Measurements from ENCODE around the gene RFX4.

The RFX4 gene

GRCh38 chr12:106646472-106646871, 63.7 kb downstream of the RFX4 start:
- DNase-seq (ENCODE audit: low spot score), result no peak

GRCh38 chr12:106647793-106648514, 65.2 kb downstream of the RFX4 start:
- no peak for DNase-seq (ENCODE audit: low spot score)

- no peak for DNase-seq (ENCODE audit: low spot score)
Measured at GRCh38 chr12:106648736-106649135, 65.9 kb downstream of the RFX4 start.

DNA sequence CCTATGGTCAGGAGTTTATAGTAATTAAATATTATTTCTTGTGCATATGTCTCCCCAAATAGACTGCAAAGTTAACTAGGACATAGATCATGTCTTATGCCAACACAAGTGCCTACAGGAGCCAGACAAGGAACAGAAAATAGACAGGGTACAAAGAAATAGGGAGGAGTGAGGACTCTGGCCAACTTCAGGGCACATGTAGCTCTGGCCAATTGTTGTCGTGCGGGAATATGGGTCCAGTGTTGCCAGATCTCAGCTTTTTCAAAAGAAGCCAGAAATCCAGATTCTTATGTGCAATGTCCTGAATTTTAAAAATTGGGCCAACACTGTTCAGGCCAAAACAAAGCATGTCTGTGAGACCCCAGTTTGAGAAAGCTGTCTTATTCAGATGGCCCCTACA, 68.7 kb downstream of the RFX4 start:
- DNase-seq (ENCODE audit: low spot score), result no peak

DNA sequence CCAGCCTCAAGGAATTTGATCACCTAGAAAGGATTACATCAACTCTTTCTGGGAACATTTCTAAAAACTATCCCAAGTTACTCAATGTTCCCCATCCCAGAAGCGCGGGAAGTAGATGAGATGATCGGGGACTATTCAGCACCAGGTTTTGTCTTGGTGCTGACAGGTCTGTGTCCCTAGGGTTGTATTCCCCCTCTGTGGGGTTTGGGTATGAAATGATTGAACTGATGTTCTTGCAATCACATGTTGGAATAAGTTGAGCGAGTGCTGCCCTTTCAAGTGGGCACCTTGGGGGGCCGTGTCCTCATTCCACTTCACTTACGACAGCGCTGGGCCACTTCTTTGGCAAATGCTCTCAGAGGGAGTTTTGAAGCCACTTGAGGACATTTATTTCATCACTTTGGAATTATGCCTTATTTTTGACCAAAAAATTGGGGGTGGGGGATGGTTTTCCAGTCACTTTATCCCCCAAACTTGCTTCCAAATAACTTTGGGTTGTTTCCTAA, 69.8 kb downstream of the RFX4 start:
- DNase-seq (ENCODE audit: low spot score), result no peak

GRCh38 chr12:106655577-106655976, 72.8 kb downstream of the RFX4 start:
- no peak for DNase-seq (ENCODE audit: low spot score)

- DNase-seq (ENCODE audit: low spot score), result no peak
Measured at GRCh38 chr12:106657488-106657887, 74.7 kb downstream of the RFX4 start.

- DNase-seq (ENCODE audit: low spot score), result no peak
Measured at GRCh38 chr12:106663385-106663784, 80.6 kb downstream of the RFX4 start.

GRCh38 chr12:106669216-106669615, 86.4 kb downstream of the RFX4 start:
- DNase-seq (ENCODE audit: low spot score), result no peak

GRCh38 chr12:106670131-106670530, 87.3 kb downstream of the RFX4 start:
- DNase-seq (ENCODE audit: low spot score), result no peak

DNA sequence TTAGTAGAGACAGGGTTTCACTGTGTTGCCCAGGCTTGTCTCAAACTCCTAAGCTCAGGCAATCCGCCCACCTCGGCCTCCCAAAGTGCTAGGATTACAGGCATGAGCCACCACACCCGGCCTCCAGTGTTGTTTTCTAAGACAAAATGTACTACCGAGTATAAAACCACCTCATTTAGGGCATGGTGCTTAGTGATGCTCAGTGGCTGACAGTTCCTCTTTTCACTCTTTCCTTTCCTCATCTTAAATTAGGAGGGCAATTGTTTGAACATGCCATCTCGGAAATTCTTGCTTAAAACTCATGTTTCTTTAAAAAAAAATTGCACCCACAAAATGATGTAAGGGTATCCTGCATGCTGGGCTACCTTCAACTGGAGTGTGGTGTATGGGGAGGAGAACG, 89.0 kb downstream of the RFX4 start:
- no peak for DNase-seq (ENCODE audit: low spot score)

DNA sequence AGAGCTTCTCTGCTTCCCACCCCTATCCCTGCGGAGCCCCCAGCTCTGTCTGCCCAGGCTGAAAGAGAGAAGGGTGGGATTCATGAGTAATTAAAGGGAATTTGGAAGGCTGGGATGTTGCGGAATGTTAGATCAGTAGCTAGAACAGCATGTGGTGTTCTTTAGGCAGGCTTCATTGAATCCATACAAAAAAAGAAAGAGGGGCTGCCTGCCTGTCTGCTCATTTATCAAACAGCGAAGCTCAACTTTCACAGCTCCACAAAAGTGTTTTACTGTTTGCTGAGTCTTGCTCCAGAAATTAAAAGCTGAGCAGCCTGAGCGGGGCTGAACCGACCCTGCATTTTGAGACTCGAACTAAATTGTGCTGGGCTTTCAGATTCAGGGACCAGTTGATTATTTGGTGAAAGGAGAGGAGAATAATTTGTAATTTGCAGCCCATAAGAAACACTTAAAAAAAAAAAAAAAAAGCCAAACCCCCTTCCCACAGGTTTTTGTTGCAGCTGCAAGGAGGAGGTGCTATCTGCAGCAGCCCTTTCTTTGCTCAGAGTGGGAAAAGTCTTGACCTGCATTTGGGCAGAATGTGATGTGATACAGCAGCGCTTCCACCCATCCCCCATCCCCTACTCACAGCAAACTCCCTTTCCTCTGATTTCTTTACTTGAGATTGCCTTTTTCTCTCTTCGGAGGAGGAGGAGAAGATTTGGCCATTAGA, 89.7 kb downstream of the RFX4 start:
- no peak for DNase-seq (ENCODE audit: low spot score)

DNA sequence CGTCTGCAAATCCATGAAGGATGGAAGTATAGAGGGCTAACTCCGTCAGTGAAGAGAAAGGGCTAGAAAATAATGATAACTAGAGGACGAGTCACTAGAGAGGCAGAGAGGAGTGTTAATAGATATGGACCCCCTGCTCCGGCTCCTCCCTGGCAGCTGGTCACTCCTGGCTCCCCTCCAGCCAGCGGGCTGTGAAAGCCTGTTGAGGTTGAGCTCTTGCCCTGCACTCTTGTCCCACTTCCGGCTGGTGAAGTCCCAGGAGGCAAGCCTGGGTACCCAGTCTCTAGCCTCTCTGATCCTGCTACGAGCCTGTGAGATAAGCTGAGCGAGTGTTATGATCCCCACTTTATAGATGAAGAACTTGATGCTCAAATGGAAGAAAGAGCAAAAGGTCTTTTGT, 90.3 kb downstream of the RFX4 start:
- no peak for DNase-seq (ENCODE audit: low spot score)

GRCh38 chr12:106675651-106676435, 93.0 kb downstream of the RFX4 start:
- no peak for DNase-seq (ENCODE audit: low spot score)

DNA sequence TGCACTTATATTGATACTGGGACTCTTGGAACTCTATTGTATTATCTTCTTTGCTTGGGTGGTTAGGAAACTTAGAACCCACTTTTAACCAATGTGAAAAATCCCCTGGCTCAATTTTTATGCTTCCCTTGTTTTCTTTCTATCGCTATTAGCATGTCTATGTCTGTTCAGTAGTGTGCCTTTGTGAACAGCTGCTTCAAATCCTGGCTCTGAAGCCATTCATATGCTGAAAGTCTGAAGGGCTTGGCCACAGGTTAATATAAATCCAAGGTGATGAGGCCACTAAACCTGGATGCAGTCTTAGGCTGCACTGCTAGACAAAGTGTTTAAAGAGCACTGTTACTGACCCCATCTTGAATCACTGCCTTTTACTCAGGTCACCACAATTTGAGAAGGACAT, 96.8 kb downstream of the RFX4 start:
- no peak for DNase-seq (ENCODE audit: low spot score)

DNA sequence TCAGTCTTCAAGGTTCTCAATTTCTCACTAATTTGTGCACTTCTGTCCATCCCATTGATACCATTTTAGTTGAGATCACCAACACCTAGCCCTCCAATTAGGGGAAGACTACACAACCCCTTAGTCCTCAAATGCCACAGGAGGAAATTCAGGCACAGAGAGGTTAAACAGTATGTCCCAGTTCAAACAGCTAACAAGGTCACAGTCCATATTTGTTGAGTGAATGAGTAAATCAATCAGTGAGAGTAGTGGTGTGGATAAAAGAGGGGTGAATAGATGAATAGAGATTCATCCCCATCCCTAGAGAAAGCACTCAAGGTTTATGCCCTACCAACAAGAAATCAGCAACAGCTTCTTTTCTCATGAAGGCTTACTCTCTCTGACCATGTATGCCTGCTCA, 97.5 kb downstream of the RFX4 start:
- DNase-seq (ENCODE audit: low spot score), result no peak

DNA sequence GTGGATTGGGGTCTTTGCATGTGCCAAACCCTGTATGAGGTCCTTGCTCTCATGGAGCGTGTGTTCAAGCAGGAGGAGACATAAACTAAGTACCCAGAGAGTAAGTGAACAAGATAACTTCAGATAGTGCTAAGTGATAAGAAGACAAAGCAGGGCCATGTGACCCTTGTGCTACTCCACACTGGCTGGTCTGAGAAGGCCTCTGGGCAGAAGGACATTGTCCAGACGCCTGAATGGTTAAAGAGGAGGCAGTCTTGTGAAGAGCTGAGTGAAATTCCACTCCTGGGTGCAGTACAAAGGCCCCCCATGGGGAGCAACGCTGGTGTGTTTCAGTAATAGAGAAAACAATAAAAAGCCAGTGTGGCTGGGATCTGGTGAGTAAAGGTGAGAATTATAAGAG, 98.4 kb downstream of the RFX4 start:
- DNase-seq (ENCODE audit: low spot score), result no peak

- DNase-seq (ENCODE audit: low spot score), result no peak
Measured at GRCh38 chr12:106682594-106683234, 99.9 kb downstream of the RFX4 start.

GRCh38 chr12:106684497-106684896, 101.7 kb downstream of the RFX4 start:
- no peak for DNase-seq (ENCODE audit: low spot score)

DNA sequence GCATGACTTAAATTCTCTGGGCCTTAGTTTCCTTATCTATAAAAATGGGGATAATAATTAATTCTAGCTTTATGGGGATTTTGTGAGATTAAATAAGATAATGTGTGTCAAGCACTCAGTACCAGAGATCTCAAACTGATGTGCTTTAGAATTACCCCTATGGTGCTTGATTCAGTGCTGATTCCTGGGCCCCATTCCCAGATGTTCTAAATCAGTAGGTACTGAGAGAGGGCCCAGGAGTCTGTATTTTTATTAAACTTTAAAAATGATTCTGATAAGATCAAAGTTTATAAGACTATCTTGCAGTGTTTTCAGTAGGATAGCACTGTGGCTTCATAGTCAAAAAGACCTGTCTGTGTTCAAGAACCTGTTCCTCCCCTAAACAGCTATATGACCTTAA, 102.6 kb downstream of the RFX4 start:
- no peak for DNase-seq (ENCODE audit: low spot score)

- no peak for DNase-seq (ENCODE audit: low spot score)
Measured at GRCh38 chr12:106687672-106688071, 104.9 kb downstream of the RFX4 start.

- no peak for DNase-seq (ENCODE audit: low spot score)
Measured at GRCh38 chr12:106690569-106691305, 107.9 kb downstream of the RFX4 start.

Measured in left forelimb (tissue), 1 donor.